ENCODE data around the gene TTC34.

DNA sequence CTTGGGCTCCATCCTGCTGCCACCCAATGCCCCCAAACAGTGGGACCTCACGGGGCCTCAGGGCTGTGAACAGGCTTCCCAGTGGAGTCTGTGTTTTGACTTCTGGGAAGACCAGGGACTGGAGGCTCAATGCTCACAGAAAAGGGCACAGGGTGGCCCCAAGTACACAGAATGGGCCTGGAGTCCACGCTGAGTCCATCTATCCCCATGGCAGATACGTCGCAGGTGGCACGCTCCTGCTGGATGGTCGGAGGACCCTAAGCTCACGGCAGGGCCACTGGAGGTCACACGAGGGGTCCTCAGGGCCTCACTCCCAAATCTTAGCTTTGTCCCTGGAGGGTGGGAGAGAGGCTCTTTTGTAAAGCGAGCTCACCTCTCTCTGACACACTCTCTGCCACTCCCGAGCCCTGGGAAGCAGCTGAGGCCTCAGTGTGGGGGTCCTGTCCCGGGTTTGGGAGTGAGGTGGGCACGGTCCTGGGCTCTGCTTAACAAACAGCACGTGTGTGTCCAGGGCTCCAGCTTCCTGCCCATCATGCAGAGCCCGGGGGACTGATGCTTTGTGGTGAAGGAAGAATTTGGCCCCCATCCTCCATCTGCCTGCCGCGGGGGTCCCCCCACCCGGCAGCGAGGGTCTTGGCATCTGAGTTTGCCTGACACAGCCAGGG lies 27.2 kb upstream of the TTC34 start:
- TF ChIP-seq, protein P1, sequence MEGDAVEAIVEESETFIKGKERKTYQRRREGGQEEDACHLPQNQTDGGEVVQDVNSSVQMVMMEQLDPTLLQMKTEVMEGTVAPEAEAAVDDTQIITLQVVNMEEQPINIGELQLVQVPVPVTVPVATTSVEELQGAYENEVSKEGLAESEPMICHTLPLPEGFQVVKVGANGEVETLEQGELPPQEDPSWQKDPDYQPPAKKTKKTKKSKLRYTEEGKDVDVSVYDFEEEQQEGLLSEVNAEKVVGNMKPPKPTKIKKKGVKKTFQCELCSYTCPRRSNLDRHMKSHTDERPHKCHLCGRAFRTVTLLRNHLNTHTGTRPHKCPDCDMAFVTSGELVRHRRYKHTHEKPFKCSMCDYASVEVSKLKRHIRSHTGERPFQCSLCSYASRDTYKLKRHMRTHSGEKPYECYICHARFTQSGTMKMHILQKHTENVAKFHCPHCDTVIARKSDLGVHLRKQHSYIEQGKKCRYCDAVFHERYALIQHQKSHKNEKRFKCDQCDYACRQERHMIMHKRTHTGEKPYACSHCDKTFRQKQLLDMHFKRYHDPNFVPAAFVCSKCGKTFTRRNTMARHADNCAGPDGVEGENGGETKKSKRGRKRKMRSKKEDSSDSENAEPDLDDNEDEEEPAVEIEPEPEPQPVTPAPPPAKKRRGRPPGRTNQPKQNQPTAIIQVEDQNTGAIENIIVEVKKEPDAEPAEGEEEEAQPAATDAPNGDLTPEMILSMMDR (IDR thresholded peaks at IDR 0.05): no peak
- TF ChIP-seq EP300 (IDR thresholded peaks at IDR 0.05): no peak
